ENCODE measurements around the gene AKTIP.

AKTIP gene

DNA sequence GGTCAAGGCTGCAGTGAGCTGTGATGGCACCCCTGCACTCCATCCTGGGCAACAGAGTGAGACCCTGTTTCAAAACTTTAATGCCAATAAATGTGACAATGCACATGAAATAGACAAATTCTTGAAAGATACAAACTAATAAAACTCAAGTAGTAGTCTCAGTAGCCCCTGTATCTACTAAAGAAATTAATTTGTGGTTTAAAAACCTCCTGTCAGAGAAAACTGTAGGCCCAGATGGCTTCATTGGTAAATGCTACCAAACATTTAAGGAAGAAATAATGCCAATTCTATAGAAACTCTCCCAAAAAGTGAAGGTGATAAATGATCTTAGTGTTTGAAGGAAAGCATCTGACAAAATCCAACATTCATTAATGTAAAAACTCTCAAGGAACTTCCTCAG lies 16.8 kb downstream of the AKTIP start:
- POLR2A ChIA-PET: no interaction called here

DNA sequence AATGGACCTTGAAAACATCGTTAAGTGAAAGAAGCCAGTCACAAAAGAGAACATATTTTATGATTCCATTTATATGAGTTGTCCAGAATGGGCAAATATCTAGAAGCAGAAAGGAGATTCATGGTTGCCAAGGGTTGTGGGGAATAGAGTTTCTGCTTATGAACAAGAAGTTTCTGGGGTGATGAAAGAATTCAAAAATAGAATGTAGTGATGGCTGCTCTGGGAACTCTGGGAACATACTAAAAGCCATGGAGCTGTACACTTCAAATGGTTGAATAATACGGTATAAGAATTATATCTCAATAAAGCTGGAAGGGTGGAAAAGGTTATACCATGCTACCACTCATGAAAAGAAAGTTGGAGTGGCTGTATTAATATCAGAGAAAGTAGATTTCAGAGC lies 18.5 kb downstream of the AKTIP start:
- no peak for DNase-seq (ENCODE audit: extremely low spot score)
- TF ChIP-seq, protein P1, sequence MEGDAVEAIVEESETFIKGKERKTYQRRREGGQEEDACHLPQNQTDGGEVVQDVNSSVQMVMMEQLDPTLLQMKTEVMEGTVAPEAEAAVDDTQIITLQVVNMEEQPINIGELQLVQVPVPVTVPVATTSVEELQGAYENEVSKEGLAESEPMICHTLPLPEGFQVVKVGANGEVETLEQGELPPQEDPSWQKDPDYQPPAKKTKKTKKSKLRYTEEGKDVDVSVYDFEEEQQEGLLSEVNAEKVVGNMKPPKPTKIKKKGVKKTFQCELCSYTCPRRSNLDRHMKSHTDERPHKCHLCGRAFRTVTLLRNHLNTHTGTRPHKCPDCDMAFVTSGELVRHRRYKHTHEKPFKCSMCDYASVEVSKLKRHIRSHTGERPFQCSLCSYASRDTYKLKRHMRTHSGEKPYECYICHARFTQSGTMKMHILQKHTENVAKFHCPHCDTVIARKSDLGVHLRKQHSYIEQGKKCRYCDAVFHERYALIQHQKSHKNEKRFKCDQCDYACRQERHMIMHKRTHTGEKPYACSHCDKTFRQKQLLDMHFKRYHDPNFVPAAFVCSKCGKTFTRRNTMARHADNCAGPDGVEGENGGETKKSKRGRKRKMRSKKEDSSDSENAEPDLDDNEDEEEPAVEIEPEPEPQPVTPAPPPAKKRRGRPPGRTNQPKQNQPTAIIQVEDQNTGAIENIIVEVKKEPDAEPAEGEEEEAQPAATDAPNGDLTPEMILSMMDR (IDR thresholded peaks at IDR 0.05; ENCODE audit: control extremely low read depth, extremely low read depth, low read depth, missing control alignments): no peak
- POLR2A ChIA-PET: no interaction called here
- CTCF ChIA-PET: interaction anchor here (1.2 kb wide), 1 partner anchor 26 kb away, joined by 3 read pairs; no protein-coding TSS in a partner anchor

More for the DNA sequence above, 16.8 kb downstream of the AKTIP start:
- no peak for DNase-seq (ENCODE audit: extremely low spot score)
- CTCF ChIA-PET: interaction anchor here (1.2 to 1.6 kb wide), 3 partner anchors 15 to 128 kb away, joined by 3 read pairs; partner anchors contain the start of gene AKTIP
- TF ChIP-seq, protein P1 (IDR thresholded peaks at IDR 0.05; ENCODE audit: control extremely low read depth, extremely low read depth, low read depth, missing control alignments): no peak

GRCh38 chr16:53482123-53482522 lies 20.9 kb downstream of the AKTIP start:
- TF ChIP-seq, protein P1 (IDR thresholded peaks at IDR 0.05; ENCODE audit: control extremely low read depth, extremely low read depth, low read depth, missing control alignments): no peak
- ChIA-PET CTCF (interaction anchor here (1.3 to 1.4 kb wide), 2 partner anchors 13 to 17 kb away, joined by 5 read pairs; no protein-coding TSS in a partner anchor), POLR2A (no interaction called here)
- no peak for DNase-seq (ENCODE audit: extremely low spot score)

GRCh38 chr16:53480394-53480793 lies 22.6 kb downstream of the AKTIP start:
- TF ChIP-seq, protein P1 (IDR thresholded peaks at IDR 0.05; ENCODE audit: control extremely low read depth, extremely low read depth, low read depth, missing control alignments): no peak
- POLR2A ChIA-PET: no interaction called here
- DNase-seq (ENCODE audit: extremely low spot score): no peak
- CTCF ChIA-PET: interaction anchor here (0.7 to 2.4 kb wide), 2 partner anchors 10 to 13 kb away, joined by 3 to 5 read pairs; no protein-coding TSS in a partner anchor

DNA sequence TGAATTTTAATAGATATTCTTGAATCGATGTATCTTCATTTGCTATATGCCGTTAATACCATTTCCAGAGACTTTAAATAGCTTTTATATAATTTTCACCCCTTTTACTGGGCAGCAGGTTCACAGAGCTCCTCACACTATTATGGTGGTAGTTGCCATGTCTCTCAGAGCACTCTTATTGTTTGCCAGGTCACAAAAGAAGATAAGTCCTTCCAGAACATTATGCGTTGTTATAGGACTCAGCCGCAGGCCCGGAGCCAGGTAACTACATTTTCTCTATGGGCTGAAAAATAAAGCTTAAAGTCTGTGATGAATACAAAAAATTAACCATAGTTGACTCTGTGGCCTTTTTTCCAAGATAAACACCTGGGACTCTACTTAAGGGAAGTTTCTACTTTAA lies 24.0 kb downstream of the AKTIP start:
- POLR2A ChIA-PET: no interaction called here
- TF ChIP-seq, protein P1 (IDR thresholded peaks at IDR 0.05; ENCODE audit: control extremely low read depth, extremely low read depth, low read depth, missing control alignments): no peak
- CTCF ChIA-PET: interaction anchor here (2.4 kb wide), 1 partner anchor 11 kb away, joined by 5 read pairs; no protein-coding TSS in a partner anchor
- DNase-seq (ENCODE audit: extremely low spot score): no peak

DNA sequence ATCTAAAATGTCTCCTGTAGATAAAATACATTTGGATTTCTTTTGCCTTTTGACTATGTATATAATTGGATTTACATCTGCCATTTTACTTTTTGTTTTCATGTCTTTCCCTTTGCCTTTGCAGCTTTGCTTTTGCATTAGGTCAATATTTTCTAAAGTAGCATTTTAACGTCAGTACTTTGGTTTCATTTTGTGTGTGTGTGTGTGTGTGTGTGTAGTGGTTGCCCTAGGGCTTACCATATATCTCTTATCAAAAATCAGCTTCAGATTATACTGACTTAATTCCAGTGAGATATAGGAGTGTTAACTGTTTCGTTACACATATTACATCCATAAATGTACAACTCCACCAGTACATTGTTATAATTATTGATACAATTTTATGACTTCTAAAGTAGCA lies 26.1 kb downstream of the AKTIP start:
- CTCF ChIA-PET: no interaction called here
- POLR2A ChIA-PET: no interaction called here
- no peak for DNase-seq (ENCODE audit: extremely low spot score)
- TF ChIP-seq, protein P1 (IDR thresholded peaks at IDR 0.05; ENCODE audit: control extremely low read depth, extremely low read depth, low read depth, missing control alignments): no peak

Measured in GM10248 (cell line).